HG02970 (cell line): ENCODE measurements around the gene RHEX.

Source experiments
- ATAC-seq: cut with Tn5 transposase; IDR thresholded peaks from one replicate; pipeline ENCODE4 v1.9.1; 2021; ENCODE audit warnings: mild to moderate bottlenecking, moderate library complexity, moderate number of reproducible peaks; ENCODE audit not compliant: unreplicated experiment, low FRiP score

Gene RHEX

DNA sequence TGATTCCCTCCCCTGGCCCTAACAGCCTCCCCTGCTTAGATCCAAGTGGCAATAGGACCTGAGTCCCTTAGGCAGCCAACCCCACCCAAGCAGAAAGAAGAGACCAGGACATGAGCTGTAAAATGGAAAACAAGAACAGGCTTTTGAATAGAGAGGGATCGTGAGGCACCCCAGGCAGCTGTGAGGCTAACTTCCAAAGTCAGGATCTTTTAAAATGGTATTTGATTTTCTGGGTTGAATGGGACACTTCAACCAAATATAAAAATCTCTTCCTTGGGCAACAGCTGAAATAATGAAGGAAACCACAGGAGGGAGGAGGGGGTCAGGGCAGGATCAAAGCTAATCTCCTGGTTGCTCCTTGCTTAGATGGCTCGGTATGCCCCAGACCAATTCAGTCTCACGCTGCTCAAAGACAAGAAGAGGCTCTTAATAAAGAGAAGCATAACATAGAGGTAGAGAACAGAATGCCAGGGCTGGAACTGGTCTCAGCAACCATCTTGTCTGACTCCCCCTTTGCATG, 92.9 kb downstream of the RHEX start:
- ATAC-seq: no peak
